Karpas-422 (cell line): ENCODE results near the gene FAM131A. TPM values are rescaled to one million over a fixed set of nuclear protein-coding genes. Genes with fewer than 3 reads are reported as not detected.
A peak's percentile ranks its signal among the peaks of the same experiment; 100 is the strongest.

Experiments
- DNase-seq: peaks from one replicate; pipeline ENCODE4 v3.0.0-alpha.2; 2015
- H2AFZ ChIP-seq: fragments of 200-600 bp; sonication (generic); 2 replicates; pipeline ENCODE4 v1.6.1; 2014; ENCODE audit warnings: antibody characterized with exemption, low read length, mixed read lengths
- H3K27ac ChIP-seq: fragments of 200-600 bp; sonication (generic); 2 replicates; pipeline ENCODE4 v1.5.1; 2014; ENCODE audit warnings: mild to moderate bottlenecking, low read length, moderate library complexity
- H3K27me3 ChIP-seq: fragments of 200-600 bp; sonication (generic); 2 replicates; pipeline ENCODE4 v1.6.1; 2014; ENCODE audit warnings: low read length, mixed read lengths
- H3K36me3 ChIP-seq: fragments of 200-600 bp; sonication (generic); 2 replicates; pipeline ENCODE4 v1.6.1; 2014; ENCODE audit warnings: low read length, mixed read lengths; ENCODE audit not compliant: insufficient read depth
- H3K4me1 ChIP-seq: fragments of 200-600 bp; sonication (generic); 2 replicates; pipeline ENCODE4 v1.6.1; 2014; ENCODE audit warnings: mild to moderate bottlenecking, low read length, mixed read lengths
- H3K4me2 ChIP-seq: fragments of 200-600 bp; sonication (generic); 2 replicates; pipeline ENCODE4 v1.6.1; 2014; ENCODE audit warnings: low read length, low read depth, mild to moderate bottlenecking; ENCODE audit not compliant: poor library complexity, severe bottlenecking
- H3K4me3 ChIP-seq: fragments of 200-600 bp; sonication (generic); 2 replicates; pipeline ENCODE4 v1.5.1; 2014; ENCODE audit warnings: mild to moderate bottlenecking, antibody characterized with exemption, low read length, mixed read lengths
- H3K79me2 ChIP-seq: fragments of 200-600 bp; sonication (generic); 2 replicates; pipeline ENCODE4 v1.6.1; 2014; ENCODE audit warnings: mild to moderate bottlenecking, low read length, mixed read lengths
- H3K9ac ChIP-seq: fragments of 200-600 bp; sonication (generic); 2 replicates; pipeline ENCODE4 v1.6.0; 2014; ENCODE audit warnings: low read length
- H3K9me2 ChIP-seq: fragments of 200-600 bp; sonication (generic), shearing (Covaris generic); replicated peaks from 2 replicates; pipeline ENCODE4 v1.6.0; 2014; ENCODE audit warnings: mild to moderate bottlenecking, low read length, moderate library complexity; ENCODE audit not compliant: insufficient read depth
- H3K9me3 ChIP-seq: fragments of 300-700, 200-600 bp; sonication (generic); 2 replicates; pipeline ENCODE4 v1.6.1; 2014; ENCODE audit warnings: low read length, mixed read lengths
- H4K20me1 ChIP-seq: fragments of 200-600 bp; sonication (generic); 2 replicates; pipeline ENCODE4 v1.6.1; 2014; ENCODE audit warnings: mild to moderate bottlenecking, antibody characterized with exemption, low read length, low read depth; ENCODE audit not compliant: insufficient read depth
- total RNA-seq: library from RNA; depleted of rRNA; stranded (reverse); fragments of >200 nt; shearing (Covaris generic); gene quantifications from 2 replicates; pipeline ENCODE4 v1.2.3, GENCODE V29; 2014; ENCODE audit warnings: low replicate concordance

FAM131A gene
- total RNA-seq, 1 experiment from 2014 or later, result 23.0 TPM

GRCh38 chr3:184298759-184299487 is 38.5 kb upstream of the FAM131A start, which contains the start of gene PSMD2:
Gene PSMD2 (plus strand): TSS chr3:184299241. CDS start chr3:184299267, 26 bp downstream.
- H4K20me1 ChIP-seq, result peaks cover 11% of the 10 kb centered on the region; the same call in 1 of the 2 replicates
- peak within 1 kb of the TSS; percentile 79 for H3K4me3 ChIP-seq
- no peaks in the 10 kb centered on the region for H3K9me2 ChIP-seq
- peak within 1 kb of the TSS; percentile 96 for H2AFZ ChIP-seq
- H3K9me3 ChIP-seq, result no peaks in the 10 kb centered on the region
- H3K4me2 ChIP-seq, result peak within 1 kb of the TSS; percentile 94
- peak within 1 kb of the TSS; percentile 83 for H3K9ac ChIP-seq
- H3K27ac ChIP-seq, result peak within 1 kb of the TSS; percentile 28; the same call in 1 of the 2 replicates
- peaks cover 36% of the 10 kb centered on the region for H3K79me2 ChIP-seq
- H3K36me3 ChIP-seq, result peaks cover 35% of the 10 kb centered on the region
- H3K4me1 ChIP-seq, result peaks cover 16% of the 10 kb centered on the region
- H3K27me3 ChIP-seq, result no peaks in the 10 kb centered on the region
- peak; percentile 100 for DNase-seq

GRCh38 chr3:184299488-184300377 is 37.7 kb upstream of the FAM131A start:
- DNase-seq, result no peak
- H3K4me1 ChIP-seq, result peaks cover 16% of the 10 kb centered on the region
- H3K27me3 ChIP-seq, result no peaks in the 10 kb centered on the region
- H3K9me2 ChIP-seq, result no peaks in the 10 kb centered on the region
- H2AFZ ChIP-seq, result no peak overlapping the region
- peaks cover 11% of the 10 kb centered on the region; the same call in 1 of the 2 replicates for H4K20me1 ChIP-seq
- no peak overlapping the region; the same call in 1 of the 2 replicates for H3K27ac ChIP-seq
- peak overlapping the region; percentile 77 for H3K4me3 ChIP-seq
- no peaks in the 10 kb centered on the region for H3K9me3 ChIP-seq
- H3K79me2 ChIP-seq, result peaks cover 36% of the 10 kb centered on the region
- H3K36me3 ChIP-seq, result peaks cover 43% of the 10 kb centered on the region
- H3K9ac ChIP-seq, result peak overlapping the region; percentile 76
- H3K4me2 ChIP-seq, result peak overlapping the region; percentile 93

GRCh38 chr3:184300378-184300720 is 37.1 kb upstream of the FAM131A start:
- no peak for DNase-seq
- Histone ChIP-seq H3K27me3 (no peaks in the 10 kb centered on the region), H3K27ac (no peak overlapping the region), H3K9me3 (no peaks in the 10 kb centered on the region), H4K20me1 (peaks cover 11% of the 10 kb centered on the region; the same call in 1 of the 2 replicates), H3K4me2 (peak overlapping the region; percentile 93), H3K9ac (peak overlapping the region; percentile 76), H3K9me2 (no peaks in the 10 kb centered on the region), H3K4me3 (peak overlapping the region; percentile 77), H2AFZ (no peak overlapping the region), H3K79me2 (peaks cover 36% of the 10 kb centered on the region), H3K4me1 (peaks cover 16% of the 10 kb centered on the region), H3K36me3 (peaks cover 47% of the 10 kb centered on the region)

- Histone ChIP-seq H3K36me3 (peaks cover 69% of the 10 kb centered on the region), H3K79me2 (peaks cover 21% of the 10 kb centered on the region)
Observed at GRCh38 chr3:184305577-184305976, 31.8 kb upstream of the FAM131A start.

GRCh38 chr3:184306341-184306972 is 30.9 kb upstream of the FAM131A start:
- Histone ChIP-seq H3K4me1 (no peaks in the 10 kb centered on the region), H3K4me2 (no peak overlapping the region), H3K9ac (no peak overlapping the region), H3K27ac (no peak overlapping the region), H3K79me2 (peaks cover 13% of the 10 kb centered on the region), H2AFZ (no peak overlapping the region), H3K36me3 (peaks cover 63% of the 10 kb centered on the region), H3K9me3 (no peaks in the 10 kb centered on the region), H4K20me1 (no peaks in the 10 kb centered on the region), H3K4me3 (no peak overlapping the region), H3K9me2 (no peaks in the 10 kb centered on the region), H3K27me3 (no peaks in the 10 kb centered on the region)
- no peak for DNase-seq

More at GRCh38 chr3:184305577-184305976, 31.8 kb upstream of the FAM131A start:
- H2AFZ ChIP-seq, result no peak overlapping the region
- DNase-seq, result peak; percentile 62
- no peak overlapping the region for H3K4me2 ChIP-seq
- no peak overlapping the region for H3K27ac ChIP-seq
- H3K9ac ChIP-seq, result no peak overlapping the region
- H3K27me3 ChIP-seq, result no peaks in the 10 kb centered on the region
- no peak overlapping the region for H3K4me3 ChIP-seq
- H3K9me2 ChIP-seq, result no peaks in the 10 kb centered on the region
- no peaks in the 10 kb centered on the region for H4K20me1 ChIP-seq
- no peaks in the 10 kb centered on the region for H3K9me3 ChIP-seq
- H3K4me1 ChIP-seq, result peaks cover 3% of the 10 kb centered on the region

GRCh38 chr3:184307915-184308314 is 29.5 kb upstream of the FAM131A start:
- H3K4me2 ChIP-seq, result no peak overlapping the region
- H3K4me1 ChIP-seq, result no peaks in the 10 kb centered on the region
- peaks cover 49% of the 10 kb centered on the region for H3K36me3 ChIP-seq
- no peak overlapping the region for H3K4me3 ChIP-seq
- DNase-seq, result no peak
- no peaks in the 10 kb centered on the region for H3K9me3 ChIP-seq
- no peaks in the 10 kb centered on the region for H3K27me3 ChIP-seq
- H2AFZ ChIP-seq, result no peak overlapping the region
- peaks cover 5% of the 10 kb centered on the region for H3K79me2 ChIP-seq
- H3K9me2 ChIP-seq, result no peaks in the 10 kb centered on the region
- no peak overlapping the region for H3K27ac ChIP-seq
- H4K20me1 ChIP-seq, result no peaks in the 10 kb centered on the region
- no peak overlapping the region for H3K9ac ChIP-seq

- Histone ChIP-seq H3K4me1 (peaks cover under 1% of the 10 kb centered on the region; the same call in 1 of the 2 replicates), H3K79me2 (peaks cover 2% of the 10 kb centered on the region), H3K9me3 (no peaks in the 10 kb centered on the region), H3K9ac (no peak overlapping the region), H3K4me3 (no peak overlapping the region), H3K36me3 (peaks cover 41% of the 10 kb centered on the region), H3K4me2 (no peak overlapping the region), H2AFZ (no peak overlapping the region), H3K9me2 (no peaks in the 10 kb centered on the region), H3K27me3 (no peaks in the 10 kb centered on the region), H3K27ac (no peak overlapping the region), H4K20me1 (no peaks in the 10 kb centered on the region)
- DNase-seq, result peak; percentile 37
Observed at GRCh38 chr3:184308744-184309143, 28.7 kb upstream of the FAM131A start.
